Measurements from ENCODE around the gene GABBR2. TPM values are rescaled to one million over a fixed set of nuclear protein-coding genes. Genes with fewer than 3 reads are reported as not detected.

Gene GABBR2
- total RNA-seq, 4 donors from 2014 or later, result 0.17 to 0.26 TPM; not detected in 2

DNA sequence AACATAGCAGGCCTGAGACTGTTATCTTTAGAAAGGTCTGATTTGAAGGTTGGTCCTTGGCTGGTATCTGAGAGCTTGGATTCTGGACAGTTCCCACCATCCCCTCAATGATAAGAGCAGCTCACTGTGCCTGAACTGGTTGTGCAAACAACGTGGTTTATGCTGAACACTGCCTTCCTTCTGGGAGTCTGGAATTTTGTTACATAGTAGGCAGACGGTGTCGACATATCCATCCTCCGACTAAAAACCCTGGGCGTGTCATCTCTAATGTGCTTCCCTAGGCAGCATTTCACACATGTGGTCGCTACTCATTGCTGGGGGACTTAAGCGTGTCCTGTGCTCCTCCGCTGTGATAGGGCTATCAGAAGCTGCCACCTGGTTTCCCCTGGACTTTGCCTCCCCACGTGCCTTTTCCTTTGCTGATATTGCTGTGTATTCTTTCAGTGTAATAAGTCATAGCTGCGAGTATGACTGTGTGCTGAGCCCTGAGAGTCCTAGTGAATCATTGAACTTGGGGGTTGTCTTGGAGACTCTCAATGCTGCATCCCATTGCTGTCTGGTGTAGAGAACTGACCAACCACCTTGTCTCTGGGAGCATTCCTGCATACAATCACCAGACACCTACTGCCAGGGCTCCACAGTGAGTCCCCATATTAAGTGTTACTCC is 334.2 kb downstream of the GABBR2 start:
- TF ChIP-seq POLR2A (IDR thresholded peaks at IDR 0.05; ENCODE audit: low read depth) (no peak), EP300 (IDR thresholded peaks at IDR 0.05) (no peak), POLR2AphosphoS5 (IDR thresholded peaks at IDR 0.05) (no peak)
- DNase-seq (ENCODE audit: extremely low spot score), result no peak
- intact Hi-C loops (cut with DNase I), result no loop called here
- H3K36me3 ChIP-seq, result no peaks in the 10 kb centered on the region
- H3K4me1 ChIP-seq, result no peaks in the 10 kb centered on the region
- no peaks in the 10 kb centered on the region for H3K27me3 ChIP-seq
- H3K9me3 ChIP-seq, result no peaks in the 10 kb centered on the region
- 78% methylated on average over 10 of the region's 10 CpGs for WGBS
- no peak overlapping the region for H3K27ac ChIP-seq (replicated peaks in 1 of 4)
- H3K4me3 ChIP-seq, result no peak overlapping the region

DNA sequence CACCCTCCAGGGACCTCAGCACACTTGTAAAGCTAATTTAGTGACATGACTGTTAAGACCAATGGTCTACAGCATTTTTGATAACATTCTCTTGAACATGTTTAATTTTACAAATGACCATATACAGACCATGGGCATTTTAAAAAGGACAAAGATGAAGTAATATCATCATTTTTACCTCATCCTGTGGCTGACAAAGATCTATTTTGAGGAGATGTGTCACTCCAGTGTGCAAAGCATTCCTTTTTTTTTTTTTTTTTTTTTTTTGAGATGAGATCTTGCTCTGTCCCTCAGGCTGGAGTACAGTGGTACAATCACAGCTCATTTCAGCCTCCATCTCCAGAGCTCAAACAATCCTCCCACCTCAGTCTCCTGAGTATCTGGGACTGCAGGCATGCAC is 335.1 kb downstream of the GABBR2 start:
- no peak overlapping the region for H3K27ac ChIP-seq (replicated peaks in 1 of 4)
- intact Hi-C loops (cut with DNase I), result no loop called here
- no peaks in the 10 kb centered on the region for H3K4me1 ChIP-seq
- H3K36me3 ChIP-seq, result no peaks in the 10 kb centered on the region
- H3K27me3 ChIP-seq, result no peaks in the 10 kb centered on the region
- no peaks in the 10 kb centered on the region for H3K9me3 ChIP-seq
- TF ChIP-seq EP300 (IDR thresholded peaks at IDR 0.05) (no peak), POLR2A (IDR thresholded peaks at IDR 0.05; ENCODE audit: low read depth) (no peak), POLR2AphosphoS5 (IDR thresholded peaks at IDR 0.05) (no peak), CTCF (IDR thresholded peaks at IDR 0.05) (no peak)
- H3K4me3 ChIP-seq, result no peak overlapping the region
- DNase-seq (ENCODE audit: extremely low spot score), result no peak

GRCh38 chr9:98372077-98372836 is 336.5 kb downstream of the GABBR2 start:
- intact Hi-C loops (cut with DNase I), result no loop called here
- 59% methylated on average over 4 of the region's 7 CpGs for WGBS
- Histone ChIP-seq H3K27ac (replicated peaks in 1 of 4) (no peak overlapping the region), H3K27me3 (no peaks in the 10 kb centered on the region), H3K4me1 (no peaks in the 10 kb centered on the region), H3K36me3 (no peaks in the 10 kb centered on the region), H3K9me3 (no peaks in the 10 kb centered on the region), H3K4me3 (no peak overlapping the region)
- TF ChIP-seq POLR2A (IDR thresholded peaks at IDR 0.05; ENCODE audit: low read depth) (no peak), EP300 (IDR thresholded peaks at IDR 0.05) (no peak), POLR2AphosphoS5 (IDR thresholded peaks at IDR 0.05) (no peak), CTCF (IDR thresholded peaks at IDR 0.05) (no peak)
- peak; percentile 79 for DNase-seq (ENCODE audit: extremely low spot score)

DNA sequence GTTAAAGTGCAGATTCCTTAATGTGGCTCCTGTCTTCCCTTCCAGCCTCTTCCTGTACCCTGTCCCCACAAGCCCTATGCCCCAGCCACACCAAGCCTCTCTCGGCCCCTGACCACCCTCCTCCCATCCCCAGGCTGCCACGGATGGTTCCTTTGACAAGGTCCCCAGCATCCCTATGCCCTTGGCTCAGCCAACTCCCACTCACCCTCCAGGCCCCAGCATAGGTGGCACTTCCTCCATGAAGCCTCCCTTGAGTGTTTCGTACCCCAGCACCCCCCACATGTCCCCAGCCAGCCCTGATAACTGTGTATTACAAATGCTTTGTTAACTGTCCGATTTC is 337.8 kb downstream of the GABBR2 start:
- TF ChIP-seq POLR2AphosphoS5 (IDR thresholded peaks at IDR 0.05) (no peak), EP300 (IDR thresholded peaks at IDR 0.05) (no peak), POLR2A (IDR thresholded peaks at IDR 0.05; ENCODE audit: low read depth) (no peak), CTCF (IDR thresholded peaks at IDR 0.05) (no peak)
- Histone ChIP-seq H3K9me3 (peaks cover 0 to 4% (median 1%) of the 10 kb centered on the region in 4 donors), H3K4me1 (no peaks in the 10 kb centered on the region), H3K4me3 (no peak overlapping the region), H3K27me3 (no peaks in the 10 kb centered on the region), H3K27ac (replicated peaks in 1 of 4) (no peak overlapping the region), H3K36me3 (no peaks in the 10 kb centered on the region)
- DNase-seq (ENCODE audit: extremely low spot score), result peak; percentile 87
- 74% methylated on average over 4 of the region's 4 CpGs for WGBS
- intact Hi-C loops (cut with DNase I), result no loop called here

GRCh38 chr9:98370300-98370975 is 338.3 kb downstream of the GABBR2 start:
- Histone ChIP-seq H3K4me1 (no peaks in the 10 kb centered on the region), H3K4me3 (no peak overlapping the region), H3K27ac (replicated peaks in 1 of 4) (no peak overlapping the region), H3K27me3 (no peaks in the 10 kb centered on the region), H3K36me3 (no peaks in the 10 kb centered on the region), H3K9me3 (peaks cover 0 to 9% (median 4%) of the 10 kb centered on the region in 4 donors)
- intact Hi-C loops (cut with DNase I), result no loop called here
- 95% methylated on average over 9 of the region's 9 CpGs for WGBS
- TF ChIP-seq POLR2A (IDR thresholded peaks at IDR 0.05; ENCODE audit: low read depth), result no peak
- DNase-seq (ENCODE audit: extremely low spot score), result peak; percentile 42
